GM21381 (cell line): ENCODE data around the gene PDLIM5.
"Not testable (repeated sequence)": the region's sequence is repeated elsewhere in the genome, so short reads cannot be mapped to it uniquely, and the experiment has no call there.

Experiments used
- ATAC-seq: cut with Tn5 transposase; IDR thresholded peaks from one replicate; pipeline ENCODE4 v1.9.1; 2021; ENCODE audit warnings: mild to moderate bottlenecking, moderate library complexity; ENCODE audit not compliant: unreplicated experiment

PDLIM5 gene

GRCh38 chr4:94459462-94460161 lies 7.9 kb downstream of the PDLIM5 start:
- no peak for ATAC-seq

- ATAC-seq, result no peak
Observed at GRCh38 chr4:94461506-94461905, 9.8 kb downstream of the PDLIM5 start.

GRCh38 chr4:94462572-94462971 lies 10.8 kb downstream of the PDLIM5 start:
- ATAC-seq, result no peak

GRCh38 chr4:94463771-94464170 lies 12.0 kb downstream of the PDLIM5 start:
- ATAC-seq, result no peak

- no peak for ATAC-seq
Observed at GRCh38 chr4:94466371-94466770, 14.6 kb downstream of the PDLIM5 start.

GRCh38 chr4:94466923-94467322 lies 15.2 kb downstream of the PDLIM5 start:
- ATAC-seq, result no peak

- ATAC-seq, result no peak
Observed at GRCh38 chr4:94468093-94468769, 16.5 kb downstream of the PDLIM5 start.

GRCh38 chr4:94469221-94469784 lies 17.6 kb downstream of the PDLIM5 start:
- ATAC-seq, result peak; percentile 52

- no peak for ATAC-seq
Observed at GRCh38 chr4:94470132-94470531, 18.4 kb downstream of the PDLIM5 start.

- ATAC-seq, result not testable (repeated sequence)
Observed at GRCh38 chr4:94470782-94471181, 19.0 kb downstream of the PDLIM5 start.

- no peak for ATAC-seq
Observed at GRCh38 chr4:94472056-94472826, 20.5 kb downstream of the PDLIM5 start.

- no peak for ATAC-seq
Observed at GRCh38 chr4:94475050-94475449, 23.3 kb downstream of the PDLIM5 start.

- no peak for ATAC-seq
Observed at GRCh38 chr4:94475794-94476193, 24.1 kb downstream of the PDLIM5 start.

- no peak for ATAC-seq
Observed at GRCh38 chr4:94477227-94477626, 25.5 kb downstream of the PDLIM5 start.

- not testable (repeated sequence) for ATAC-seq
Observed at GRCh38 chr4:94478805-94479204, 27.1 kb downstream of the PDLIM5 start.

- ATAC-seq, result no peak
Observed at GRCh38 chr4:94479358-94480141, 27.8 kb downstream of the PDLIM5 start.

GRCh38 chr4:94480362-94480951 lies 28.7 kb downstream of the PDLIM5 start:
- no peak for ATAC-seq

GRCh38 chr4:94483895-94484294 lies 32.2 kb downstream of the PDLIM5 start:
- ATAC-seq, result no peak

GRCh38 chr4:94484818-94485217 lies 33.1 kb downstream of the PDLIM5 start:
- ATAC-seq, result no peak

GRCh38 chr4:94486372-94486801 lies 34.6 kb downstream of the PDLIM5 start:
- ATAC-seq, result no peak
